ENCODE results near the gene ZGPAT. TPM values are rescaled to one million over a fixed set of nuclear protein-coding genes. Genes with fewer than 3 reads are reported as not detected.

The ZGPAT gene
- total RNA-seq, 1 donor from 2014 or later, result 19.2 TPM

DNA sequence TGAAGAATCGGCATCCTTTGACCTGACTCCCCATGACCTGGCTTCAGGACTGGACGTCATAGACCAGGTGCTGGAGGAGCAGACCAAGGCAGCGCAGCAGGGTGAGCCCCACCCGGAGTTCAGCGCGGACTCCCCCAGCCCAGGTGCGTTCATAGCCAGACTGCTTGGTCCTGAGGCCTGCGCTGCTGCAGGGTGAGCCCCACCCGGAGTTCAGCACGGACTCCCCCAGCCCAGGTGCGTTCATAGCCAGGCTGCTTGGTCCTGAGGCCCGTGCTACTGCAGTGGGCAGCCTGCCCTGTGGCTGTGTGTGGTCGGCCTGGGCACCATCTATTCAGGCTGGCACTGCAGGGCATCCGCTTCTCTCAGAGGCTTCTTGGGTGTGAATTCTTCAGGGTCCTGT lies 33.9 kb upstream of the ZGPAT start:
- no peaks in the 10 kb centered on the region for H3K9me3 Mint-ChIP-seq (ENCODE audit: low read depth)
- H3K4me1 Mint-ChIP-seq (ENCODE audit: low read depth), result no peaks in the 10 kb centered on the region
- H3K36me3 Mint-ChIP-seq (ENCODE audit: low read depth), result peaks cover 19% of the 10 kb centered on the region
- no peak overlapping the region for H3K4me3 Mint-ChIP-seq (ENCODE audit: unreplicated experiment)
- H3K27ac Mint-ChIP-seq (ENCODE audit: unreplicated experiment), result no peak overlapping the region
- no peaks in the 10 kb centered on the region for H3K27me3 Mint-ChIP-seq (ENCODE audit: low read depth)
- DNase-seq (ENCODE audit: low spot score), result no peak
- no peak for TF ChIP-seq CTCF (IDR thresholded peaks at IDR 0.05)

DNA sequence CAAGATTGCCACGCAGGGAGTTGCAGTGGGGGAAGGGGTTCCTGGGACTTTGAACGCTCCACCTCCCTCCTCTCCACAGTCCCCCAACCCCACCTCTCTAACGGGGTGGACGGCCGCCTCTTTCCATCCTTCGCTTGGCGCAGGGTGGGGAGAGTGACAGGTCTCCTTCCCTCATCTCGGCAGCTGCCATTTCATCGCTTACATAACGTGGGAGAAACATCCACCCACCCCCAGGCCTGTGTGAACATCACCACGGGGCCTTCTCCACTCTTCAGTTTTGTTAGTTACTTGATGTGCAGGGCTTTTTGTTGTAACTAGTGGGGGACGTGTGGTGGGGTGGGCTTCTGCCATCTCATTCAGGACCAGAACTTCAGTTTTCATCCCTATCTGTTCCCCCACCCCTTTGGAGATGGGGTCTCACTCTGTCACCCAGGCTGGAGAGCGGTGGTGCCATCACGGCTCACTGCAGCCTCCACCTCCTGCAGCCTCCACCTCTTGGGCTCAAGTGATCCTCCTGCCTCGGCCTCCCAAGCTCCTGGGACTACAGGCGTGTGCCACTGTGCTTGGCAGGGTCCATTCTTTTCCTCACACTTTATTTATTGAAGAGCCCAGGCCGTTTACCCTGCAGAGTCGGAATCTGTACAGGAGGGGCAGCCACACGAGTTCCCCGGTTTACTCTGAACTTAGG lies 32.0 kb upstream of the ZGPAT start:
- Mint-ChIP-seq H3K4me3 (ENCODE audit: unreplicated experiment) (no peak overlapping the region), H3K9me3 (ENCODE audit: low read depth) (no peaks in the 10 kb centered on the region), H3K27me3 (ENCODE audit: low read depth) (no peaks in the 10 kb centered on the region), H3K4me1 (ENCODE audit: low read depth) (no peaks in the 10 kb centered on the region), H3K27ac (ENCODE audit: unreplicated experiment) (no peak overlapping the region), H3K36me3 (ENCODE audit: low read depth) (peaks cover 13% of the 10 kb centered on the region)
- DNase-seq (ENCODE audit: low spot score), result no peak
- TF ChIP-seq CTCF (IDR thresholded peaks at IDR 0.05), result no peak

DNA sequence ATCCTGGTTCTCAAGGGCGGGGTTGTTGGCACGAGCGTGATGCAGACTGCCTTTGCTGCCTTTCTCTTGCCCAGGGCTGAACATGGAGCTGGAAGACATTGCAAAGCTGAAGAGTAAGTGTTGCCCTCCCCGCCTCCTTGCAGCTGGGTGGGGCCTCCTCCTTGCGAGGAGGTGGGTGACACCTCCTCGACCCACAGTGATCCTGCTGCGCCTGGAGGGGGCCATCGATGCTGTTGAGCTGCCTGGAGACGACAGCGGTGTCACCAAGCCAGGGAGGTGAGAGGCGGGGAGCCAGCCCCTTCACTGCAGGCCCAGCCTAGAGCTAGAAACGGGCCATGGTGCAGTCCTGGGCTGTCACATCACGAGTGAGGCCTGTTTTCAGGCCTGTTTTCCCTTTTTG lies 29.8 kb upstream of the ZGPAT start:
- H3K27ac Mint-ChIP-seq (ENCODE audit: unreplicated experiment), result no peak overlapping the region

DNA sequence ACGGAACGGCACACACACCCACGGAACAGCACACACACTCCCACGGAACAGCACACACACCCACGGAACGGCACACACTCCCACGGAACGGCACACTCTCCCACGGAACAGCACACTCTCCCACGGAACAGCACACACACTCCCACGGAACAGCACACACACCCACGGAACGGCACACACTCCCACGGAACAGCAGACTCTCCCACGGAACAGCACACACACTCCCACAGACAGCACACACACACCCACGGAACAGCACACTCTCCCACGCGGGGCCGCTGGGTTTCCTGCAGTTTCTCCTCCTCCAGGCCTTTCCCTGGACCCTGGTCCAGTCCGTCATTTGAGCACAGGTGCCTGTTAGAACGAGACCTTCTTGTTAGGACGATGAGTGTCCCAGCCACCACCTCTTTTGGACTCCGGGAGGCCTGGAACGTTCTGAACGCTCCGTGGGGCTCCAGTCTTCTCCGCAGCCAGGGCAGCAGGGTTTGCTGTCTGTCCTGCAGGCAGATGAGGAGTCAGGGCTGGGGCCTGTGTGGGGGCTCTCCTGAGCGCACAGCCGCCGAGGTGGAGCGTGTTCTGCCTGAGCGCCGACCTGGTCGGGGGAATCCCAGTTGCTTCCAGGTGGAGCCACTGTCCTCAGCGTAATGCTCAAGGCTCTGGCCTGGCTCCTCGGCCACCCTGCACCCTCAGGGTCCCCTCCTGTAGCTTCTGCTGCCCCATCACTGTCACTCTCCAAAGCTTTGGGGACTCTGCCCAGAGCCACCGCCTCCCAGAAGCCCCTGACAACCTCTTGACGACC lies 29.0 kb upstream of the ZGPAT start:
- Mint-ChIP-seq H3K27ac (ENCODE audit: unreplicated experiment) (no peak overlapping the region), H3K27me3 (ENCODE audit: low read depth) (no peaks in the 10 kb centered on the region), H3K4me1 (ENCODE audit: low read depth) (peaks cover 15% of the 10 kb centered on the region), H3K9me3 (ENCODE audit: low read depth) (no peaks in the 10 kb centered on the region), H3K36me3 (ENCODE audit: low read depth) (peaks cover 11% of the 10 kb centered on the region), H3K4me3 (ENCODE audit: unreplicated experiment) (no peak overlapping the region)
- no peak for TF ChIP-seq CTCF (IDR thresholded peaks at IDR 0.05)
- no peak for DNase-seq (ENCODE audit: low spot score)

More for the DNA sequence above, 29.8 kb upstream of the ZGPAT start:
- no peaks in the 10 kb centered on the region for H3K27me3 Mint-ChIP-seq (ENCODE audit: low read depth)
- no peak overlapping the region for H3K4me3 Mint-ChIP-seq (ENCODE audit: unreplicated experiment)
- no peaks in the 10 kb centered on the region for H3K9me3 Mint-ChIP-seq (ENCODE audit: low read depth)
- DNase-seq (ENCODE audit: low spot score), result no peak
- TF ChIP-seq CTCF (IDR thresholded peaks at IDR 0.05), result no peak
- peaks cover 11% of the 10 kb centered on the region for H3K4me1 Mint-ChIP-seq (ENCODE audit: low read depth)
- peaks cover 13% of the 10 kb centered on the region for H3K36me3 Mint-ChIP-seq (ENCODE audit: low read depth)

GRCh38 chr20:63679799-63680305 lies 28.0 kb upstream of the ZGPAT start:
- H3K27ac Mint-ChIP-seq (ENCODE audit: unreplicated experiment), result no peak overlapping the region
- DNase-seq (ENCODE audit: low spot score), result no peak

More at GRCh38 chr20:63679799-63680305, 28.0 kb upstream of the ZGPAT start:
- Mint-ChIP-seq H3K4me1 (ENCODE audit: low read depth) (peaks cover 16% of the 10 kb centered on the region), H3K36me3 (ENCODE audit: low read depth) (peaks cover 11% of the 10 kb centered on the region), H3K9me3 (ENCODE audit: low read depth) (no peaks in the 10 kb centered on the region), H3K27me3 (ENCODE audit: low read depth) (no peaks in the 10 kb centered on the region), H3K4me3 (ENCODE audit: unreplicated experiment) (no peak overlapping the region)
- TF ChIP-seq CTCF (IDR thresholded peaks at IDR 0.05), result no peak

Measured in chondrocyte (in vitro differentiated cells).